ENCODE data around the gene TTLL6.
A peak's percentile ranks its signal among the peaks of the same experiment; 100 is the strongest.

Gene TTLL6

DNA sequence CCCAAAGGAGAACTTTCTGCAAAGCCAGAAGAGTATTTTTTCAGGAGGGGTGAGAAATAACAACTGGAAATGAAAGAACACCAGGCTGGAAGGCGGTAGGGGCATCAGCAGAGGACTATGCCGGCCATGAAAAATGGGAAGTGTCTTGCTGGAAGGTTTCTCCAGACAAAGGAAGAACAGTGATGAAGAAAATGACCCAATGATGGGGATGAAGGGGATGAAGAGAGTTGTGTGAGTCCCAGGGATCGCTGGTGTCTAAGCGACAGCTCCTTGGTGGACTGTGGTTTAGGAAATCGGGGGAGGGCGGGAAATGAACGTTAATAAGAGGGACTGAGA lies 623 bp downstream of the TTLL6 start:
- peaks cover 4% of the 10 kb centered on the region for H3K4me1 ChIP-seq (ENCODE audit: control insufficient read depth, insufficient read depth, low read length)
- peak overlapping the region; percentile 43 for H3K4me3 ChIP-seq (ENCODE audit: low read depth, low read length)
- no peaks in the 10 kb centered on the region for H3K36me3 ChIP-seq (ENCODE audit: control insufficient read depth in 2 of 2, insufficient read depth in 1 of 2, low read length in 2 of 2)
- CTCF ChIA-PET = interaction anchor here (0.5 to 14.2 kb wide), 19 partner anchors 9 to 469 kb away, joined by 3 to 387 read pairs (median 4); partner anchors contain the start of gene PRAC2
- no peaks in the 10 kb centered on the region for H3K9me3 ChIP-seq (ENCODE audit: control insufficient read depth, insufficient read depth, low read depth, low read length)
- H3K27ac ChIP-seq (ENCODE audit: extremely low read depth, low read depth, low read length) = no peak overlapping the region; the same call in 1 of the 2 replicates
- POLR2A ChIA-PET = interaction anchor here (0.9 to 2.1 kb wide), 5 partner anchors 15 to 180 kb away, joined by 3 to 7 read pairs (median 3); partner anchors contain the start of gene ATP5MC1
- TF ChIP-seq, protein P1, sequence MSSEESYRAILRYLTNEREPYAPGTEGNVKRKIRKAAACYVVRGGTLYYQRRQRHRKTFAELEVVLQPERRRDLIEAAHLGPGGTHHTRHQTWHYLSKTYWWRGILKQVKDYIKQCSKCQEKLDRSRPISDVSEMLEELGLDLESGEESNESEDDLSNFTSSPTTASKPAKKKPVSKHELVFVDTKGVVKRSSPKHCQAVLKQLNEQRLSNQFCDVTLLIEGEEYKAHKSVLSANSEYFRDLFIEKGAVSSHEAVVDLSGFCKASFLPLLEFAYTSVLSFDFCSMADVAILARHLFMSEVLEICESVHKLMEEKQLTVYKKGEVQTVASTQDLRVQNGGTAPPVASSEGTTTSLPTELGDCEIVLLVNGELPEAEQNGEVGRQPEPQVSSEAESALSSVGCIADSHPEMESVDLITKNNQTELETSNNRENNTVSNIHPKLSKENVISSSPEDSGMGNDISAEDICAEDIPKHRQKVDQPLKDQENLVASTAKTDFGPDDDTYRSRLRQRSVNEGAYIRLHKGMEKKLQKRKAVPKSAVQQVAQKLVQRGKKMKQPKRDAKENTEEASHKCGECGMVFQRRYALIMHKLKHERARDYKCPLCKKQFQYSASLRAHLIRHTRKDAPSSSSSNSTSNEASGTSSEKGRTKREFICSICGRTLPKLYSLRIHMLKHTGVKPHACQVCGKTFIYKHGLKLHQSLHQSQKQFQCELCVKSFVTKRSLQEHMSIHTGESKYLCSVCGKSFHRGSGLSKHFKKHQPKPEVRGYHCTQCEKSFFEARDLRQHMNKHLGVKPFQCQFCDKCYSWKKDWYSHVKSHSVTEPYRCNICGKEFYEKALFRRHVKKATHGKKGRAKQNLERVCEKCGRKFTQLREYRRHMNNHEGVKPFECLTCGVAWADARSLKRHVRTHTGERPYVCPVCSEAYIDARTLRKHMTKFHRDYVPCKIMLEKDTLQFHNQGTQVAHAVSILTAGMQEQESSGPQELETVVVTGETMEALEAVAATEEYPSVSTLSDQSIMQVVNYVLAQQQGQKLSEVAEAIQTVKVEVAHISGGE (tag by site-specific recombination; conservative IDR thresholded peaks at IDR 0.05; ENCODE audit: low read depth) = peak; percentile 32
- peak; percentile 59 for TF ChIP-seq ZNF366 (tag by site-specific recombination; conservative IDR thresholded peaks at IDR 0.05)
- peak; percentile 20; the same call in 1 of the 2 replicates for TF ChIP-seq ZBTB7A (tag by site-specific recombination; IDR thresholded peaks at IDR 0.05; ENCODE audit: low read depth)
- TF ChIP-seq, protein P2, sequence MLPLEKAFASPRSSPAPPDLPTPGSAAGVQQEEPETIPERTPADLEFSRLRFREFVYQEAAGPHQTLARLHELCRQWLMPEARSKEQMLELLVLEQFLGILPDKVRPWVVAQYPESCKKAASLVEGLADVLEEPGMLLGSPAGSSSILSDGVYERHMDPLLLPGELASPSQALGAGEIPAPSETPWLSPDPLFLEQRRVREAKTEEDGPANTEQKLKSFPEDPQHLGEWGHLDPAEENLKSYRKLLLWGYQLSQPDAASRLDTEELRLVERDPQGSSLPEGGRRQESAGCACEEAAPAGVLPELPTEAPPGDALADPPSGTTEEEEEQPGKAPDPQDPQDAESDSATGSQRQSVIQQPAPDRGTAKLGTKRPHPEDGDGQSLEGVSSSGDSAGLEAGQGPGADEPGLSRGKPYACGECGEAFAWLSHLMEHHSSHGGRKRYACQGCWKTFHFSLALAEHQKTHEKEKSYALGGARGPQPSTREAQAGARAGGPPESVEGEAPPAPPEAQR (tag by site-specific recombination; IDR thresholded peaks at IDR 0.05) = peak; percentile 36; the same call in 1 of the 2 replicates
- TF ChIP-seq IKZF3 (tag by site-specific recombination; IDR thresholded peaks at IDR 0.05) = 0 out of 2 replicates have a peak, but pooled peaks have one; percentile 2
- TF ChIP-seq REPIN1 (tag by site-specific recombination; IDR thresholded peaks at IDR 0.05; ENCODE audit: low read depth) = no peak
- TF ChIP-seq, protein P3, sequence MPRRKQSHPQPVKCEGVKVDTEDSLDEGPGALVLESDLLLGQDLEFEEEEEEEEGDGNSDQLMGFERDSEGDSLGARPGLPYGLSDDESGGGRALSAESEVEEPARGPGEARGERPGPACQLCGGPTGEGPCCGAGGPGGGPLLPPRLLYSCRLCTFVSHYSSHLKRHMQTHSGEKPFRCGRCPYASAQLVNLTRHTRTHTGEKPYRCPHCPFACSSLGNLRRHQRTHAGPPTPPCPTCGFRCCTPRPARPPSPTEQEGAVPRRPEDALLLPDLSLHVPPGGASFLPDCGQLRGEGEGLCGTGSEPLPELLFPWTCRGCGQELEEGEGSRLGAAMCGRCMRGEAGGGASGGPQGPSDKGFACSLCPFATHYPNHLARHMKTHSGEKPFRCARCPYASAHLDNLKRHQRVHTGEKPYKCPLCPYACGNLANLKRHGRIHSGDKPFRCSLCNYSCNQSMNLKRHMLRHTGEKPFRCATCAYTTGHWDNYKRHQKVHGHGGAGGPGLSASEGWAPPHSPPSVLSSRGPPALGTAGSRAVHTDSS (tag by site-specific recombination; IDR thresholded peaks at IDR 0.05) = peak; percentile 79
- 0 out of 2 replicates have a peak, but pooled peaks have one; percentile 25 for TF ChIP-seq ZNF24 (tag by site-specific recombination; IDR thresholded peaks at IDR 0.05)
- TF ChIP-seq, protein P4, sequence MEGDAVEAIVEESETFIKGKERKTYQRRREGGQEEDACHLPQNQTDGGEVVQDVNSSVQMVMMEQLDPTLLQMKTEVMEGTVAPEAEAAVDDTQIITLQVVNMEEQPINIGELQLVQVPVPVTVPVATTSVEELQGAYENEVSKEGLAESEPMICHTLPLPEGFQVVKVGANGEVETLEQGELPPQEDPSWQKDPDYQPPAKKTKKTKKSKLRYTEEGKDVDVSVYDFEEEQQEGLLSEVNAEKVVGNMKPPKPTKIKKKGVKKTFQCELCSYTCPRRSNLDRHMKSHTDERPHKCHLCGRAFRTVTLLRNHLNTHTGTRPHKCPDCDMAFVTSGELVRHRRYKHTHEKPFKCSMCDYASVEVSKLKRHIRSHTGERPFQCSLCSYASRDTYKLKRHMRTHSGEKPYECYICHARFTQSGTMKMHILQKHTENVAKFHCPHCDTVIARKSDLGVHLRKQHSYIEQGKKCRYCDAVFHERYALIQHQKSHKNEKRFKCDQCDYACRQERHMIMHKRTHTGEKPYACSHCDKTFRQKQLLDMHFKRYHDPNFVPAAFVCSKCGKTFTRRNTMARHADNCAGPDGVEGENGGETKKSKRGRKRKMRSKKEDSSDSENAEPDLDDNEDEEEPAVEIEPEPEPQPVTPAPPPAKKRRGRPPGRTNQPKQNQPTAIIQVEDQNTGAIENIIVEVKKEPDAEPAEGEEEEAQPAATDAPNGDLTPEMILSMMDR (tag by site-specific recombination; IDR thresholded peaks at IDR 0.05) = no peak
- TF ChIP-seq KLF7 (tag by site-specific recombination; IDR thresholded peaks at IDR 0.05; ENCODE audit: borderline replicate concordance) = 0 out of 2 replicates have a peak, but pooled peaks have one; percentile 11
- TF ChIP-seq MZF1 (tag by site-specific recombination; IDR thresholded peaks at IDR 0.05; ENCODE audit: borderline replicate concordance) = peak; percentile 83; the same call in 1 of the 2 replicates
- peak; percentile 40; the same call in 1 of the 2 replicates for TF ChIP-seq ZBTB17 (tag by site-specific recombination; IDR thresholded peaks at IDR 0.05)
- TF ChIP-seq YY2 (tag by site-specific recombination; IDR thresholded peaks at IDR 0.05) = 0 out of 2 replicates have a peak, but pooled peaks have one; percentile 42
- TF ChIP-seq ZNF664 (tag by site-specific recombination; IDR thresholded peaks at IDR 0.05) = no peak
- TF ChIP-seq, protein P5, sequence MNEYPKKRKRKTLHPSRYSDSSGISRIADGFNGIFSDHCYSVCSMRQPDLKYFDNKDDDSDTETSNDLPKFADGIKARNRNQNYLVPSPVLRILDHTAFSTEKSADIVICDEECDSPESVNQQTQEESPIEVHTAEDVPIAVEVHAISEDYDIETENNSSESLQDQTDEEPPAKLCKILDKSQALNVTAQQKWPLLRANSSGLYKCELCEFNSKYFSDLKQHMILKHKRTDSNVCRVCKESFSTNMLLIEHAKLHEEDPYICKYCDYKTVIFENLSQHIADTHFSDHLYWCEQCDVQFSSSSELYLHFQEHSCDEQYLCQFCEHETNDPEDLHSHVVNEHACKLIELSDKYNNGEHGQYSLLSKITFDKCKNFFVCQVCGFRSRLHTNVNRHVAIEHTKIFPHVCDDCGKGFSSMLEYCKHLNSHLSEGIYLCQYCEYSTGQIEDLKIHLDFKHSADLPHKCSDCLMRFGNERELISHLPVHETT (tag by site-specific recombination; IDR thresholded peaks at IDR 0.05) = 0 out of 2 replicates have a peak, but pooled peaks have one; percentile 13

Measured in HEK293 (cell line).